Purkinje cell (primary cell): ENCODE results near the gene THOC6. TPM values are rescaled to one million over a fixed set of nuclear protein-coding genes. Genes with fewer than 3 reads are reported as not detected.

Experiments
- polyA plus RNA-seq: library from polyadenylated mRNA; unstranded; fragments of >200 nt; fragmentation: Nextera tagmentation; gene quantifications from 2 replicates; pipeline ENCODE4 v1.2.1, GENCODE V29; 2014

The THOC6 gene
- 0.93 and 1.8 TPM in 2 replicates for polyA plus RNA-seq

DNA sequence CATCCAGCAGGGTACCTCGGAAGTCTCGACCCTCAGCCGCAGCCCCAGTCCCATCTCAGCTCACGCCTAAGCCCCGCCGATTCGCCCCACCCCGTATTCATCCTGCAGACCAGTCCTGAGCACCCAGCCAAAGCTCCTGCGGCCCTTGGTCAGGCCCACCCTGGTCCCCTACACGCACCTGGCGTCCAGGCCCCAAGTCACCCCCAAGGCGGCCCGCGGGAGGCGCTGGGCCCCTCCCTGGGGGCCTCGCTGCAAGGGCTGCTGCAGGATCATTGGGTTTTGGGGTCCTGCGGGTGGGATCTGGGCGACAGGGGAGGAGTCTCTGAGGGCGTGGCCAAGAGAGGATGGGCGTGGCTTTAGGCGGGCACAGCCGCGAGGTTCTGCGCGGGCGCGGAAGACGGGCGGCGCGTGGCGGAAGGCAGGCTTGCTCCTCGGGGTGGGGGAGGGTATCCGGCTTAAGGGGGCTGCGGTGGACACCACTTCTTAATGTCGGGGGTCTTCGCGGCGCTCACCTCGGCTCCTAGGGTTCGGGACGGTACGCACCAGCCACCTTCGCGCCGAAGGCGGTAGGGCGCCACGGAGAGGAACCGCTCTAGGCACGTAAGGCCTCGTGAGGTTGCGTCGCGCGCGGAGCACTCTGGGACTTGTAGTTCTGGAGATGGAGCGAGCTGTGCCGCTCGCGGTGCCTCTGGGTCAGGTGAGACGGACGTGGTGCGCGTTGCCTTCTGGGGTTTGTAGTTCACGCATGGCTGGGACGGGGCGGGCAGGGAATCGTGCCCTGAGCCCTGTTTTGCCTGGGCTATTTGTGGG, at the start of gene THOC6, which contains the start of gene HCFC1R1:
TSS of gene THOC6 (plus strand) at position 367 of the 810 bp plus-strand sequence. CDS start at position 659, 292 bp downstream.
TSS of gene HCFC1R1 (minus strand) at position 274 of the 810 bp plus-strand sequence. CDS start at position 273, 1 bp downstream.

GRCh38 chr16:2980227-2981176, 43.3 kb upstream of the THOC6 start, which contains the start of gene PKMYT1:
Gene PKMYT1, minus strand, starts transcription at chr16:2980446. Its CDS starts 789 bp downstream, at chr16:2979657.

DNA sequence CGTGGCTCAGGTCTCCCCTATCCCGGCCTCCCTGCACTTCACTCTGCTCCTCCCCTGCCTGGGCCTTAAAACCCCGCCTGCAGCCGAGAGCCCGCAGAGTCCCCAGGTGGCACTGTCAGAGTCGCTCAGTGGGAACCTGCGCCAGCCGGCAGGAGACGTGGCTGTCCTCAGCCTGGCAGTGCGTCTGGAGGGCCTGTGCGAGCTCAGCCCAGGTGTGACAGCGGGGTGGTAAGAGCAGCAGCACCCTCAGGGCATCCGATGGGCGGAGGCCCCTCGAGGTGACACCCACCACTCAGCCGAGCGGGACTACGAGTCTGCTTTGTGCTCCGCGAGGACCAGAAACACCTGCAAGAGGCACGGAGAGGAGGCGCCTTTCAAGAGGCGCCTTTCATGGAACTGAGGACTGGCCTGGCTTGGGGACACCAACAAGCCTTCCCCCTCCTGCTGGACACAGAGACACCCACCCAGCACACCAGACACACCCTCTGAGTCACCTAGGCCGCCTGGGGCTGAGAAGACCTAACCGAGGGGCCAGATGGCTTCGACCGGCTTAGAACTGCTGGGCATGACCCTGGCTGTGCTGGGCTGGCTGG, 10.9 kb upstream of the THOC6 start, which contains the start of gene CLDN9:
TSS of gene CLDN9 (plus strand) at position 96 of the 593 bp plus-strand sequence. CDS start at position 536, 440 bp downstream.

DNA sequence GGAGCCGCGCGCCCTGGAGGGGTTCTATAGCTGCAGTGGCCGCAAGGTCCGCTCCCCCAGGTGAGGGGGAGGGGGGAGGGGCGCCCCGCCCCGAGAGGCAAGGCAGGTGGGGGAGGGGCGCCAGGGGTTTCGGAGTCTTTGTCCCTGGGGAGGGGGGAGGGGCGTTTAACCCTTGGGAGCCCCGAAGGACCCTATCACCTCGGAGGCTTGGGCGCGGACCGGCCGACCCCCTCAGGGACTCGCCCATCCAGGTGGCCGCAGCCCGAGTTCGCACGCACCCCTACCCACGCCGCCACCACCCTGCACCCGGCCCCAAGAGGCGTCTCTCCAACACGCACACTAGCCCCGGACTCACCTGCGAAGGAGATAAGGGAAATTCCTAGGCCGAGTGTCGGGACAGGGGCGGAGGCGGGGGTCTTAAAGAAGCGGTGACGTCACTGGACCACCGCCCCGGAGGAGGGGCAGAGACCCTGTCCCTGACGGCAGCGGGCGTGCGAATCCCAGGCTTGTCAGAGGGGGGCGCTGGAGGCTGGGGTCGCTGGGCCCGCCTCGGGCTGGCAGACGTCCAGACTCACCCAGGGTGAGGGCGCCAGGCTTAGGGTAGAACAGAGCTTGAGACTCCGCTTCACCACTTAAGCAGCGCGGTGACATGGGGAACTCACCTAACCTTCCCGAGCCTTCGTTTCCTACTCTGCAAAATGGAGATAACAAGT, 5.9 kb upstream of the THOC6 start, which contains the start of gene CLDN6:
TSS of gene CLDN6 (minus strand) at position 390 of the 713 bp plus-strand sequence. CDS start 2,162 bp downstream, outside the sequence.

GRCh38 chr16:3020247-3020603, 3.6 kb upstream of the THOC6 start, which contains the start of gene TNFRSF12A:
Gene TNFRSF12A, plus strand, starts transcription at chr16:3020368. Its CDS starts 30 bp downstream, at chr16:3020398.

GRCh38 chr16:3036726-3037315, 13.0 kb downstream of the THOC6 start, which contains the start of gene BICDL2:
Gene BICDL2, minus strand, starts transcription at chr16:3036944. Its CDS starts 1,448 bp downstream, at chr16:3035496.

DNA sequence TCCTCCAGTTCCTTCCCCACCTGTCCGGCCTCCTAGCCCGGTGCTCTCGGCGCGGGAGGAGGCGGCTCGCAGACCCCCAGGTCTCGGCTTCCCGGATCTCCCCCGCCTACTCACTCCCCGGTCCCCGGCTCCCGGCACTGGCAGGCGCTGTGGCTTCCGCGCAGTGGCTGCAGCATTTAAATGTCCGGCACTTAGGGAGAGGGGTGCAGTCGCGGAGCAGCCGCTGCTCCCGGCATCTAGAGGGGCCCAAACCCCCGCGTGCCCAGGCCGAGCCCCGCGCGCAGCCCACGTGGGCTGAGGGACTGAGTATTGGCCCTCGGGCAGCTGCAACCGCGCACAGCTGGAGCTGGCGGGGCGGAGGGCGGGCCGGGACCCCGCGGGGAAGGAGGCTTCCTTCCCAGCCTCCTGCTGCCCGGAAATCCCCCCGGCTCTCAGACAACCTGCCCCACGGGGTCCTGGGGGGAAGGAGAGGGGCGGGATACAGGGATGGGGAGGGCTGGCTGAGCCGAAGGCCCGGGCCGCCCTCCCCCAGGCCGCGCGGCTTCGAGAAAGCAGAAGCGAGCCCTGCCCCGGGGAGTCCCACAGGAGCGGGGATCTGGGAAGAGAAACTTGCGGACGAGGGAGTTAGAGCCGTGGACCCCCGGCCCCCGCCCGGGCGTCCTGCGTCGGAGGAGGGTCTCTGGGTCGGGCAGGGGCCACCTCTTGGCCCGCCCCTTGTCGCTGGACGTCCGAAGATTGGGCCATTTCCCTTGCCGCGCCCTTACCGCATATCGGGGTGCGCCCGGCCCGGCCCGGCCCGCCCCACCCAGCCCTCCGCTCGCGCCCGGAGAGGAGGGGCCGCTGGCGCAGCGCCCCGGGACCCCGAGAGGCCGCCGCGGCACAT, 22.2 kb downstream of the THOC6 start, which contains the start of gene MMP25:
TSS of gene MMP25 (plus strand) at position 804 of the 883 bp plus-strand sequence. CDS start 357 bp downstream, outside the sequence.

DNA sequence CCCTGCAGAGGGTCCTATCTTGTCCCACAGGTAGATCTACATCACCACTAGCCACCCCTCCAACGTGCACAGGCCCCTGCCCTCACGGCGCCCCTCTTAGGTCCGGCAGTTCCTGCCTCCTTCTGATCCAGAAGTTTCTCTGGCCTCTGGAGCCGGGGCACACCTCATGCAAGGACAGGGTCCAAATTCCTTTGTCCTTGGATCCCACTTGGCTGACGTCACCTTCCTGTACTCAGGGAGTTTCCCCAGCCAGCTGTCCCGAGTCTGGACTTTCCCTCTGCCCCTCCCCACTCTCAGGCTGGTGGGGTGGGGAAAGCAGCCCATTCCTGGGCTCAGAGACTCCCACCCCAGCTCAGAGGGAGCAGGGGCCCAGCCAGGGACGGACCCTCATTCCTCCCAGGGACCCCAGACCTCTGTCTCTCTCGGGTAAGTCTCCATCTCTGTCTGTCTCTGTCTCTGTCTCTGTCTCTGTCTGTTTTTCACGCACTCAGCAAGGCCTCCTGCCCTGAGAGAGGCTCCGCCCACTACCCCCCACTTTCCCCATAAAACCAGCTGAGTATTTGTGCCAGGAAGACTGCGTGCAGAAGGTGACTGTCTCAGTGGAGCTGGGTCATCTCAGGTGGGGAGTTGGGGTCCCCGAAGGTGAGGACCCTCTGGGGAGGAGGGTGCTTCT, 41.4 kb downstream of the THOC6 start, which contains the start of gene IL32:
TSS of gene IL32 (plus strand) at position 572 of the 673 bp plus-strand sequence. CDS start 172 bp downstream, outside the sequence.

Other genes with a start within 250 kb of the THOC6 start
- 1,180 and 1,450 TPM in 2 replicates for gene ELOB, start 246.8 kb upstream of the THOC6 start, polyA plus RNA-seq
- not detected in 2 replicates for gene PRSS33, start 236.5 kb upstream of the THOC6 start, polyA plus RNA-seq
- gene PRSS41, start 225.6 kb upstream of the THOC6 start, polyA plus RNA-seq, result not detected in 2 replicates
- gene PRSS21, start 206.8 kb upstream of the THOC6 start, polyA plus RNA-seq, result not detected in 2 replicates
- gene ZG16B, start 193.7 kb upstream of the THOC6 start, polyA plus RNA-seq, result not detected in 2 replicates
- 1.9 and 3.8 TPM in 2 replicates for gene PRSS22, start 165.9 kb upstream of the THOC6 start, polyA plus RNA-seq
- 3.5 and 8.7 TPM in 2 replicates for gene FLYWCH2, start 140.8 kb upstream of the THOC6 start, polyA plus RNA-seq
- gene FLYWCH1, start 112.1 kb upstream of the THOC6 start, polyA plus RNA-seq, result 3.2 and 4.7 TPM in 2 replicates
- not detected in 2 replicates for gene KREMEN2, start 59.8 kb upstream of the THOC6 start, polyA plus RNA-seq
- gene PAQR4, start 54.7 kb upstream of the THOC6 start, polyA plus RNA-seq, result 0.26 TPM in 1 of 2 replicates, not detected in the other
- gene PKMYT1, start 43.6 kb upstream of the THOC6 start, polyA plus RNA-seq, result 3.1 and 3.4 TPM in 2 replicates
- 0.23 TPM in 1 of 2 replicates, not detected in the other for gene CLDN9, start 11.1 kb upstream of the THOC6 start, polyA plus RNA-seq
- not detected in 2 replicates for gene CLDN6, start 5.9 kb upstream of the THOC6 start, polyA plus RNA-seq
- 1.9 TPM in 1 of 2 replicates, not detected in the other for gene TNFRSF12A, start 3.7 kb upstream of the THOC6 start, polyA plus RNA-seq
- 67.2 and 82.7 TPM in 2 replicates for gene HCFC1R1, start 93 bp upstream of the THOC6 start, polyA plus RNA-seq
- gene BICDL2, start 12.9 kb downstream of the THOC6 start, polyA plus RNA-seq, result not detected in 2 replicates
- gene MMP25, start 22.5 kb downstream of the THOC6 start, polyA plus RNA-seq, result 0.20 TPM in 1 of 2 replicates, not detected in the other
- gene IL32, start 41.6 kb downstream of the THOC6 start, polyA plus RNA-seq, result not detected in 2 replicates
- not detected in 2 replicates for gene ZSCAN10, start 75.3 kb downstream of the THOC6 start, polyA plus RNA-seq
- not detected in 2 replicates for gene ZNF205, start 88.6 kb downstream of the THOC6 start, polyA plus RNA-seq
- gene ZNF213, start 111.0 kb downstream of the THOC6 start, polyA plus RNA-seq, result 1.9 and 3.4 TPM in 2 replicates
- gene OR1F1, start 164.2 kb downstream of the THOC6 start, polyA plus RNA-seq, result 0.27 TPM in 1 of 2 replicates, not detected in the other
- gene ZNF200, start 211.1 kb downstream of the THOC6 start, polyA plus RNA-seq, result 3.0 and 4.7 TPM in 2 replicates
- gene MEFV, start 232.6 kb downstream of the THOC6 start, polyA plus RNA-seq, result not detected in 2 replicates